ENCODE results near the gene RANBP3. TPM values are rescaled to one million over a fixed set of nuclear protein-coding genes. Genes with fewer than 3 reads are reported as not detected.

RANBP3 gene
- total and polyA plus RNA-seq, 2 of the 8 experiments (the other 6 are each of a cell fraction or from before 2014, with no cell fraction given): 95.4 to 122 TPM

- Histone ChIP-seq H3K18ac (ENCODE audit: extremely low read depth, low read length) (no peak overlapping the region), H4K8ac (ENCODE audit: extremely low read depth, insufficient read depth, low read length) (no peak overlapping the region), H4K5ac (ENCODE audit: insufficient read length, low read depth, low read length) (no peak overlapping the region), H3K4me2 (ENCODE audit: insufficient read depth in 1 of 2, low read depth in 2 of 2, low read length in 2 of 2) (no peak overlapping the region), H3K4me1 (replicated peaks in 1 of 4; ENCODE audit: control insufficient read depth in 3 of 4, insufficient read depth in 4 of 4, low read length in 3 of 4) (no peaks in the 10 kb centered on the region; a peak in 1 of 7 replicates), H3K27me3 (replicated peaks in 1 of 4; ENCODE audit: control insufficient read depth in 3 of 4, extremely low read depth in 1 of 4, insufficient read depth in 3 of 4, low read length in 3 of 4) (no peaks in the 10 kb centered on the region), H3K36me3 (ENCODE audit: control insufficient read depth in 2 of 4, insufficient read depth in 4 of 4, low read length in 3 of 4) (peaks cover 0 to 30% (median 9%) of the 10 kb centered on the region in 4 experiments; a peak in 5 of 8 replicates), H2BK20ac (ENCODE audit: low read length) (no peak overlapping the region), H3K79me2 (ENCODE audit: control insufficient read depth in 1 of 2, insufficient read depth in 2 of 2, low read length in 2 of 2) (peaks cover 0 to 51% of the 10 kb centered on the region in 2 experiments; a peak in 3 of 4 replicates), H3K14ac (ENCODE audit: insufficient read length) (no peak overlapping the region), H2BK5ac (ENCODE audit: low read depth, low read length) (no peak overlapping the region), H2BK120ac (replicated peaks; ENCODE audit: low read depth, low read length) (no peak overlapping the region), H3K4ac (replicated peaks; ENCODE audit: insufficient read length, low read depth, low read length) (no peak overlapping the region), H3K27ac (ENCODE audit: low read depth, low read length) (no peak overlapping the region), H2AK5ac (ENCODE audit: low read depth, low read length) (no peak overlapping the region), H4K91ac (replicated peaks; ENCODE audit: insufficient read length, low read length) (no peak overlapping the region), H2BK15ac (ENCODE audit: low read length) (no peak overlapping the region), H2AFZ (ENCODE audit: low read length) (no peak overlapping the region), H3K56ac (replicated peaks; ENCODE audit: insufficient read length, low read depth, low read length) (no peak overlapping the region), H3K79me1 (ENCODE audit: low read depth, low read length) (peaks cover 28% of the 10 kb centered on the region), H3K4me3 (ENCODE audit: extremely low read depth in 1 of 4, insufficient read depth in 2 of 4, low read depth in 3 of 4, low read length in 4 of 4) (no peak overlapping the region), H3K9me3 (ENCODE audit: insufficient read depth in 2 of 2, low read depth in 1 of 2, low read length in 1 of 2) (no peaks in the 10 kb centered on the region), H2BK12ac (ENCODE audit: low read depth, low read length) (no peak overlapping the region), H3K9ac (replicated peaks in 1 of 4; ENCODE audit: extremely low read depth in 1 of 4, low read depth in 3 of 4, low read length in 3 of 4) (no peak overlapping the region), H4K20me1 (replicated peaks in 1 of 2; ENCODE audit: control insufficient read depth in 1 of 2, insufficient read depth in 2 of 2, low read length in 2 of 2) (peaks cover 26 to 27% of the 10 kb centered on the region in 2 experiments), H3K23ac (ENCODE audit: insufficient read length) (no peak overlapping the region), H3K23me2 (ENCODE audit: low read depth, low read length) (no peaks in the 10 kb centered on the region)
- FAIRE-seq (no peak), DNase-seq (ENCODE audit: low read depth in 1 of 2, low spot score in 2 of 2) (no peak)
- ChIA-PET POLR2A (ENCODE audit: partially characterized antibody) (interaction anchor here (1.0 kb wide), 1 partner anchor 12 kb away, joined by 5 read pairs; no protein-coding TSS in a partner anchor), CTCF (ENCODE audit: partially characterized antibody) (interaction anchor here (1.2 to 3.0 kb wide), 5 partner anchors 11 to 77 kb away, joined by 3 to 12 read pairs (median 8); no protein-coding TSS in a partner anchor)
- WGBS, 2 experiments (ENCODE audit: extremely low coverage in 1 of 2, insufficient coverage in 1 of 2, insufficient read length in 1 of 2, insufficient replicate concordance in 2 of 2, low coverage in 1 of 2, low lambda C conversion rate in 2 of 2, missing lambda C conversion rate in 1 of 2): 90% methylated on average over 11 of the region's 11 CpGs; no CpG with 5 or more reads in 1 of the 2 experiments
- TF ChIP-seq TEAD4 (IDR thresholded peaks at IDR 0.05; ENCODE audit: low read depth, low read length): no peak
- TF ChIP-seq JUND (IDR thresholded peaks at IDR 0.05; ENCODE audit: low read length): no peak
- TF ChIP-seq ATF2 (IDR thresholded peaks at IDR 0.05; ENCODE audit: low read length): no peak
- no peak for TF ChIP-seq TCF12 (IDR thresholded peaks at IDR 0.05; ENCODE audit: low read depth, low read length)
- TF ChIP-seq POLR2A (IDR thresholded peaks at IDR 0.05; ENCODE audit: control extremely low read depth in 1 of 2, low read depth in 2 of 2, low read length in 2 of 2): no peak
Observed at GRCh38 chr19:5941673-5942072, 36.3 kb downstream of the RANBP3 start.

Data from H1 (cell line).